ENCODE measurements around the gene PSMB8.

PSMB8 gene

DNA sequence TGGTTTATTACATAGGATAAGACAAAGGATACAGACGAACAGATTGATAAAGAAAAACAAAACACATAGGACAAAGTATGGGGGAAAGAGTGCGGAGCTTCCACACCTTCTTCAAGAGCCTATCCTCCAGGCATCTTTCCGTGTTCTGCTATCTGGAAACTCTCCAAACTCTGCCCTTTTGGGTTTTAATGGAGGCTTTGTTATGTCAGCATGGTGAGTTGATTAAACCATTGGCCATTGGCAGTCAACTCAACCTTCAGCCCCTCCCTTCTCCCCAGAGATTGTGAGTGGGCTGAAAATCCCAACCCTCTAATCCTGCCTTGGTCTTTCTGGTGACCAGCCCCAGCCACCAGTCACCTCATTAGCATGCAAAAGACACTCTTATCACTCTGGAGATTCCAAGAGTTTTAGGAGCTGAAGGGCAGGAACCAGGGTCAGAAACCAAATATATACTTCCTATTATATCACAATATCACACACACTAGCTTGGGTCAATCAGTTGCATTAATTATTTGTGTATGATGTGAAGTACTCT, 50.9 kb downstream of the PSMB8 start:
- DNase-seq (ENCODE audit: low read depth): no peak

All from activated T-cell treated with anti-CD3 and anti-CD28 coated beads for 1 hour (primary cell).